ENCODE results near the gene ACOT12. TPM values are rescaled to one million over a fixed set of nuclear protein-coding genes. Genes with fewer than 3 reads are reported as not detected.
A peak's percentile ranks its signal among the peaks of the same experiment; 100 is the strongest.

Gene ACOT12
- total and polyA plus RNA-seq, 2 experiments from 2014 or later, result 0.15 TPM; not detected in 1

- Histone ChIP-seq H3K4me2 (peak overlapping the region; percentile 54; the same call in 1 of the 2 replicates), H4K20me1 (replicated peaks; ENCODE audit: insufficient read depth) (no peaks in the 10 kb centered on the region), H3K4me1 (ENCODE audit: insufficient read depth) (peaks cover 15% of the 10 kb centered on the region; the same call in 1 of the 2 replicates), H3K4me3 (no peak overlapping the region), H3K9me2 (ENCODE audit: insufficient read depth) (peaks cover 4% of the 10 kb centered on the region; the same call in 1 of the 2 replicates), H3K27me3 (ENCODE audit: insufficient read depth) (no peaks in the 10 kb centered on the region), H3F3A (replicated peaks; ENCODE audit: low read depth) (no peaks in the 10 kb centered on the region), H3K79me2 (replicated peaks; ENCODE audit: insufficient read depth) (no peaks in the 10 kb centered on the region), H3K27ac (ENCODE audit: low read depth) (no peak overlapping the region), H2AFZ (peak overlapping the region; percentile 97), H3K36me3 (ENCODE audit: insufficient read depth) (no peaks in the 10 kb centered on the region)
- Mint-ChIP-seq H3K4me3 (no peak overlapping the region), H3K9me3 (no peaks in the 10 kb centered on the region), H3K27me3 (ENCODE audit: insufficient read depth, low read depth, poor library complexity) (peaks cover 2% of the 10 kb centered on the region), H3K4me1 (peaks cover 8% of the 10 kb centered on the region), H3K27ac (no peak overlapping the region; the same call in 1 of the 2 replicates), H3K36me3 (ENCODE audit: low read depth) (no peaks in the 10 kb centered on the region)
- DNase-seq (ENCODE audit: low spot score), result peak; percentile 42
- peak; percentile 93 for ATAC-seq
- TF ChIP-seq EZH2phosphoT487 (IDR thresholded peaks at IDR 0.05; ENCODE audit: unreplicated experiment) (no peak), NANOG (IDR thresholded peaks at IDR 0.05; ENCODE audit: borderline replicate concordance) (no peak), REST (IDR thresholded peaks at IDR 0.05; ENCODE audit: unreplicated experiment) (no peak), ZNF331 (CRISPR knock-in tag; IDR thresholded peaks at IDR 0.05; ENCODE audit: low read depth) (no peak), POLR2AphosphoS5 (IDR thresholded peaks at IDR 0.05; ENCODE audit: low read depth) (no peak)
Observed at GRCh38 chr5:81359108-81359507, 34.8 kb downstream of the ACOT12 start.

- Mint-ChIP-seq H3K27me3 (ENCODE audit: insufficient read depth, low read depth, poor library complexity) (peaks cover 2% of the 10 kb centered on the region), H3K4me3 (no peak overlapping the region), H3K4me1 (peaks cover 8% of the 10 kb centered on the region), H3K27ac (no peak overlapping the region), H3K9me3 (no peaks in the 10 kb centered on the region), H3K36me3 (ENCODE audit: low read depth) (no peaks in the 10 kb centered on the region)
- peaks cover 4% of the 10 kb centered on the region; the same call in 1 of the 2 replicates for H3K9me2 ChIP-seq (ENCODE audit: insufficient read depth)
- no peaks in the 10 kb centered on the region for H3K79me2 ChIP-seq (replicated peaks; ENCODE audit: insufficient read depth)
- ATAC-seq (no peak), DNase-seq (ENCODE audit: low spot score) (no peak)
- no peak overlapping the region for H3K4me3 ChIP-seq
- H3K4me2 ChIP-seq, result no peak overlapping the region
- H3K27ac ChIP-seq (ENCODE audit: low read depth), result no peak overlapping the region
- H3F3A ChIP-seq (replicated peaks; ENCODE audit: low read depth), result no peaks in the 10 kb centered on the region
- H2AFZ ChIP-seq, result no peak overlapping the region; the same call in 1 of the 2 replicates
- H3K36me3 ChIP-seq (ENCODE audit: insufficient read depth), result no peaks in the 10 kb centered on the region
- peaks cover 15% of the 10 kb centered on the region; the same call in 1 of the 2 replicates for H3K4me1 ChIP-seq (ENCODE audit: insufficient read depth)
- H4K20me1 ChIP-seq (replicated peaks; ENCODE audit: insufficient read depth), result no peaks in the 10 kb centered on the region
- no peaks in the 10 kb centered on the region for H3K27me3 ChIP-seq (ENCODE audit: insufficient read depth)
- no peak for TF ChIP-seq EZH2phosphoT487 (IDR thresholded peaks at IDR 0.05; ENCODE audit: unreplicated experiment)
- no peak for TF ChIP-seq ZNF114 (CRISPR knock-in tag; IDR thresholded peaks at IDR 0.05)
- TF ChIP-seq NANOG (IDR thresholded peaks at IDR 0.05; ENCODE audit: borderline replicate concordance), result no peak
- no peak for TF ChIP-seq POLR2AphosphoS5 (IDR thresholded peaks at IDR 0.05; ENCODE audit: low read depth)
- TF ChIP-seq STAT1 (IDR thresholded peaks at IDR 0.05; ENCODE audit: unreplicated experiment), result no peak
- TF ChIP-seq ETS1 (IDR thresholded peaks at IDR 0.05), result no peak
- no peak for TF ChIP-seq CREB1 (CRISPR knock-in tag; IDR thresholded peaks at IDR 0.05; ENCODE audit: low read depth)
- no peak for TF ChIP-seq EZH2 (IDR thresholded peaks at IDR 0.05; ENCODE audit: low read depth, unreplicated experiment)
- TF ChIP-seq REST (IDR thresholded peaks at IDR 0.05; ENCODE audit: unreplicated experiment), result no peak
- TF ChIP-seq JUNB (IDR thresholded peaks at IDR 0.05; ENCODE audit: unreplicated experiment), result no peak
- no peak for TF ChIP-seq CTCF (conservative IDR thresholded peaks at IDR 0.05; ENCODE audit: low read depth in 2 of 2)
Observed at GRCh38 chr5:81355291-81356251, 38.4 kb downstream of the ACOT12 start.

Measured in GM23338 (cell line).